C4-2B (cell line): ENCODE data around the gene LTF.

Experiments used
- H3K27ac ChIP-seq: fragments of 450-650 bp; 2 replicates; pipeline ENCODE4 v1.5.1; 2017
- ZFX ChIP-seq: fragments of 450-650 bp; IDR thresholded peaks from 2 replicates; pipeline ENCODE4 v1.6.1; 2017
- TF ChIP-seq, protein P1 (sequence below): fragments of 450-650 bp; conservative IDR thresholded peaks from 2 replicates; pipeline ENCODE4 v1.5.1; 2017; ENCODE audit warnings: mild to moderate bottlenecking

The LTF gene

GRCh38 chr3:46484911-46485778, 20.4 kb upstream of the LTF start:
- H3K27ac ChIP-seq, result no peak overlapping the region
- TF ChIP-seq, protein P1, sequence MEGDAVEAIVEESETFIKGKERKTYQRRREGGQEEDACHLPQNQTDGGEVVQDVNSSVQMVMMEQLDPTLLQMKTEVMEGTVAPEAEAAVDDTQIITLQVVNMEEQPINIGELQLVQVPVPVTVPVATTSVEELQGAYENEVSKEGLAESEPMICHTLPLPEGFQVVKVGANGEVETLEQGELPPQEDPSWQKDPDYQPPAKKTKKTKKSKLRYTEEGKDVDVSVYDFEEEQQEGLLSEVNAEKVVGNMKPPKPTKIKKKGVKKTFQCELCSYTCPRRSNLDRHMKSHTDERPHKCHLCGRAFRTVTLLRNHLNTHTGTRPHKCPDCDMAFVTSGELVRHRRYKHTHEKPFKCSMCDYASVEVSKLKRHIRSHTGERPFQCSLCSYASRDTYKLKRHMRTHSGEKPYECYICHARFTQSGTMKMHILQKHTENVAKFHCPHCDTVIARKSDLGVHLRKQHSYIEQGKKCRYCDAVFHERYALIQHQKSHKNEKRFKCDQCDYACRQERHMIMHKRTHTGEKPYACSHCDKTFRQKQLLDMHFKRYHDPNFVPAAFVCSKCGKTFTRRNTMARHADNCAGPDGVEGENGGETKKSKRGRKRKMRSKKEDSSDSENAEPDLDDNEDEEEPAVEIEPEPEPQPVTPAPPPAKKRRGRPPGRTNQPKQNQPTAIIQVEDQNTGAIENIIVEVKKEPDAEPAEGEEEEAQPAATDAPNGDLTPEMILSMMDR, result no peak
- TF ChIP-seq ZFX, result no peak

GRCh38 chr3:46484388-46484787, 19.7 kb upstream of the LTF start:
- H3K27ac ChIP-seq, result no peak overlapping the region
- no peak for TF ChIP-seq ZFX
- TF ChIP-seq, protein P1, result no peak

GRCh38 chr3:46483825-46484224, 19.1 kb upstream of the LTF start:
- TF ChIP-seq ZFX, result no peak
- TF ChIP-seq, protein P1, result no peak

DNA sequence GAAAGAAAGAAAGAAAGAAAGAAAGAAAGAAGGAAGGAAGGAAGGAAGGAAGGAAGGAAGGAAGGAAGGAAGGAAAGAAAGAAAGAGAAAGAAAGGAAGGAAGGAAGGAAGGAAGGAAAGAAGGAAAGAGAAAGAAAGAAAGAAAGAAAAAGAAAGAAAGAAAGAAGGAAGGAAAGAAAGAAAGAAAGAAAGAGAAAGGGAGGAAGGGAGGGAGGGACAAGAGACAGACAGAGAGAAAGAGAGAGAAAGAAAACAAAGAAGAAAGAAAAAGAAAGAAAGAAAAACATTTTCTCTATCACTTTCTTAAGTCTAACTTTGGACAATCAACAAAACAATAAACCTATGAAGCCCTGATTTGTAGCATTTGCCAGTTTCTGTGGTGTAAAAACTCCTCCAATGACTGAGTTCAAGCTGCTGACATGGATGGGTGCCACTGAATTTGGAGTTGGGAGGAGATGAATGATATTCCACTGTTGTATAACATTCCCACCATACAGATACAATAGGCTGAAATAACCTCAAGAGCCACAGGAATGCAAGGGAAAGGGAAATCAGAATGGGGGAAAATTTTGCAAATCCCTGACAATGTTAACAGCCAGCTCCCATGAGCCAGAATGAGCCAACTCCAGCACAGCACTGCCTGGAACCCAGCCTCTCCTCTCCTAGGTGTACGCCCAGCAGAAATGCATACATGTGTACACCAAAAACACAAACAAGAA, 18.1 kb upstream of the LTF start:
- TF ChIP-seq ZFX, result no peak
- TF ChIP-seq, protein P1, result no peak
- H3K27ac ChIP-seq, result no peak overlapping the region

More at GRCh38 chr3:46483825-46484224, 19.1 kb upstream of the LTF start:
- H3K27ac ChIP-seq, result no peak overlapping the region

DNA sequence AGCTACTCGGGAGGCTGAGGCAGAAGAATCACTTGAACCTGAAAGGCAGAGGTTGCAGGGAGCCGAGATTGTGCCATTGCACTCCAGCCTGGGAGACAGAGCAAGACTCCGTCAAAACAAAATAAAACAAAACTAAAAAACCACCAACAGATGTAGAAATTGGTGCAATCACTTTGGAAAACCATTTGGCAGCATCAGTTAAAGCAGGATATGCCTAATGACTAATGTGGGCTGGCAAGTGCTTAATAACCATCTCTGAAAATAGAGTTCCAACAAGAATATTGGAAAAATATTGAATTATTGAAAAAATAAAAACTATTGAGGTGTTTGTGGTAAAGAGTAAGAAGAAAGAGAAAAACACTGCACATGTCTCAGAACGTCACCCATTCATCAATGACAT, 16.9 kb upstream of the LTF start:
- TF ChIP-seq, protein P1, result no peak
- TF ChIP-seq ZFX, result no peak
- H3K27ac ChIP-seq, result no peak overlapping the region

DNA sequence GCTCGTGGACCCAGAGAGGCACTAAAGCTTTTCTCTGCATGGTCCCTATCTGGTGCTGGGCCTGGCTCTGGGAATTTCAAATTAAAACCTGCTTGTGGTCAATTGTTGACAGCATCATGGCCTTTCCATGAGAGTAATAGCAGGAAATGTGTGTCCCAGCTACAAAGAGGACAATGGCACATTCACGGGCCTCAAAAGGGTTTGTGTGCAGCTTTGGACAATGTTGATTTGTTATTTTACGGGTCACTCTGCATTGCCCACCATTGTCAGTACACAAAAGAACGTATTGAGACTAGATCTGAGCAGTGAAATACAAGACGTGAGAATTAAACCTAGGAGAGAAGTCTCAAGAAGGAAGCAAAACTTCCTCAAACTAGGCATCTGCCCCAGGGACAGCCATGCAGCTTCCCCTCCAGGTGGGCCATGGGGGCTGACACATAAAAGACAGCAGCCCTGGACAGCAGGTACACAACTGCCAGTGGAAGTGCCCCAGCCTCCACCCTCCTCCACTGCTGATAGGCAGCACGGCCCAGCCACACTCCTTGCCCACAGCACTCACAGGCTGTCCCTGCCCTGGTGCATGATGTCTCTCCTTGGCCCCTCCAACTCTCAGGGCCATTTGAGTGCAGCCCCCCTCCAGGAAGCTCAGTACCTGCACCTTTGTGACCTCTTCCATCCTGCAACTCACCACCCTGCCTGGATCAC, 15.9 kb upstream of the LTF start:
- TF ChIP-seq, protein P1, result no peak
- no peak for TF ChIP-seq ZFX
- H3K27ac ChIP-seq, result no peak overlapping the region
